Osteoblast (primary cell): ENCODE data around the gene FOXE3. TPM values are rescaled to one million over a fixed set of nuclear protein-coding genes. Genes with fewer than 3 reads are reported as not detected.

Experiments
- DNase-seq: peaks from one replicate; pipeline ENCODE4 v3.0.0; 2011; ENCODE audit warnings: low spot score, mixed read lengths; ENCODE audit not compliant: insufficient read length; ENCODE audit errors: missing footprints
- H2AFZ ChIP-seq: 2 replicates; pipeline ENCODE4 v1.6.0; 2011; ENCODE audit warnings: mild to moderate bottlenecking, low read length
- H3K27ac ChIP-seq: 2 replicates; pipeline ENCODE4 v1.5.1; 2011; ENCODE audit warnings: mild to moderate bottlenecking, low read depth, low read length, moderate library complexity
- H3K27me3 ChIP-seq: 2 replicates; pipeline ENCODE4 v1.6.0; 2012; ENCODE audit warnings: mild to moderate bottlenecking, control low read depth, inconsistent platforms, low read length, moderate library complexity; ENCODE audit not compliant: insufficient read depth
- H3K36me3 ChIP-seq: 2 replicates; pipeline ENCODE4 v1.5.1; 2011; ENCODE audit warnings: mild to moderate bottlenecking, low read length, control low read depth, moderate library complexity; ENCODE audit not compliant: insufficient read depth
- H3K4me1 ChIP-seq: 2 replicates; pipeline ENCODE4 v1.5.1; 2011; ENCODE audit warnings: mild to moderate bottlenecking, low read length, control low read depth, moderate library complexity; ENCODE audit not compliant: insufficient read depth
- H3K4me2 ChIP-seq: 2 replicates; pipeline ENCODE4 v1.6.0; 2011; ENCODE audit warnings: mild to moderate bottlenecking, low read length; ENCODE audit not compliant: insufficient read depth
- H3K4me3 ChIP-seq: fragments of 200-600 bp; sonication (generic); 3 replicates; pipeline ENCODE4 v1.5.1; 2012; ENCODE audit warnings: mild to moderate bottlenecking, low read length, inconsistent platforms; ENCODE audit not compliant: insufficient read depth
- H3K79me2 ChIP-seq: 2 replicates; pipeline ENCODE4 v1.6.0; 2012; ENCODE audit warnings: mild to moderate bottlenecking, low read length, control low read depth, inconsistent platforms; ENCODE audit not compliant: insufficient read depth
- H3K9me3 ChIP-seq: 2 replicates; pipeline ENCODE4 v1.5.1; 2011; ENCODE audit warnings: low read depth, low read length, control low read depth
- H4K20me1 ChIP-seq: 2 replicates; pipeline ENCODE4 v1.6.0; 2012; ENCODE audit warnings: mild to moderate bottlenecking, low read length, control low read depth; ENCODE audit not compliant: insufficient read depth
- CTCF ChIP-seq: IDR thresholded peaks from 2 replicates; pipeline ENCODE4 v1.5.1; 2011; ENCODE audit warnings: mild to moderate bottlenecking, low read depth, low read length, moderate library complexity; ENCODE audit errors: extremely low read depth
- total RNA-seq: library from RNA; depleted of rRNA; stranded (reverse); fragments of >200 nt; gene quantifications from 2 replicates; pipeline ENCODE4 v1.2.3, GENCODE V29; 2012

Gene FOXE3
- total RNA-seq, 1 donor = not detected

DNA sequence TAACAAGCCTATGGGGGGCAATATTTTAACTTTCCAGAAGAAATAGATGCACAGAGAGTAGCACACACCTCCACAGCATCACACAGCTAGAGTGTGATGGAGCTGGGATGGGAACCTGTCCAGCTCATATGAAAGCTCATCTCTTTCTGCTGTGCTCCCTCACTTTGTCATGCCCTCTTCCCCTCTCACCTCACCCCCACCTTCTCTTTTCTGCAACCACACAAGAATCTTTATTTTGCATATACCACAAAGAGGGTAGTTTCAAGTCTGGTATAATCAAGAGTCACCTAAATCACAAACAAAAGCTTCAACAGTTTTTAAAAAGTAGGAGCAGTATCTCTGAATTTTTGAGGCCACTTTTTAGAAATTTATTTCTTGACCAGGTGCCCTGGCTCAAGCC, 44.4 kb downstream of the FOXE3 start:
- Histone ChIP-seq H3K4me1 (no peaks in the 10 kb centered on the region), H3K4me3 (no peak overlapping the region), H3K9me3 (no peaks in the 10 kb centered on the region), H3K36me3 (no peaks in the 10 kb centered on the region), H3K4me2 (no peak overlapping the region), H2AFZ (no peak overlapping the region), H4K20me1 (no peaks in the 10 kb centered on the region), H3K27me3 (peaks cover 3% of the 10 kb centered on the region), H3K79me2 (no peaks in the 10 kb centered on the region), H3K27ac (no peak overlapping the region)
- TF ChIP-seq CTCF = no peak
- no peak for DNase-seq

GRCh38 chr1:47465605-47466004, 49.5 kb downstream of the FOXE3 start:
- Histone ChIP-seq H2AFZ (no peak overlapping the region), H3K4me3 (no peak overlapping the region), H3K4me2 (no peak overlapping the region), H3K79me2 (no peaks in the 10 kb centered on the region), H3K9me3 (no peaks in the 10 kb centered on the region), H3K4me1 (no peaks in the 10 kb centered on the region), H3K27me3 (no peaks in the 10 kb centered on the region), H3K36me3 (no peaks in the 10 kb centered on the region), H4K20me1 (no peaks in the 10 kb centered on the region), H3K27ac (no peak overlapping the region)
- no peak for DNase-seq
- TF ChIP-seq CTCF = no peak

Other genes with a start within 250 kb of the FOXE3 start
- not detected in 2 replicates for gene PDZK1IP1, start 226.2 kb upstream of the FOXE3 start, total RNA-seq
- gene TAL1, start 184.1 kb upstream of the FOXE3 start, total RNA-seq = not detected in 2 replicates
- gene STIL, start 102.1 kb upstream of the FOXE3 start, total RNA-seq = 4.0 and 6.5 TPM in 2 replicates
- 111 and 119 TPM in 2 replicates for gene CMPK1, start 82.5 kb upstream of the FOXE3 start, total RNA-seq
- gene FOXD2, start 21.8 kb downstream of the FOXE3 start, total RNA-seq = 0.59 and 0.72 TPM in 2 replicates